ENCODE results near the gene PTGER1.

The PTGER1 gene

GRCh38 chr19:14502334-14503092, 27.4 kb upstream of the PTGER1 start:
- DNase-seq, result no peak
- no peak for ATAC-seq

- no peak for ATAC-seq
- no peak for DNase-seq
Measured at GRCh38 chr19:14497228-14497921, 22.2 kb upstream of the PTGER1 start.

GRCh38 chr19:14496834-14497227, 21.7 kb upstream of the PTGER1 start:
- ATAC-seq (no peak), DNase-seq (no peak)

- peak; percentile 87 for DNase-seq
- ATAC-seq, result peak; percentile 91
Measured at GRCh38 chr19:14496029-14496833, 21.1 kb upstream of the PTGER1 start, which contains the start of gene GIPC1. Gene GIPC1 (minus strand): TSS chr19:14496127. CDS start chr19:14482976, 13,151 bp downstream.

- no peak for DNase-seq
- no peak for ATAC-seq
Measured at GRCh38 chr19:14495672-14496028, 20.5 kb upstream of the PTGER1 start.

- no peak for ATAC-seq
- DNase-seq, result no peak
Measured at GRCh38 chr19:14494910-14495671, 19.9 kb upstream of the PTGER1 start.

- ATAC-seq, result no peak
- no peak for DNase-seq
Measured at GRCh38 chr19:14494411-14494810, 19.3 kb upstream of the PTGER1 start.

GRCh38 chr19:14492756-14493337, 17.7 kb upstream of the PTGER1 start:
- ATAC-seq (no peak), DNase-seq (no peak)

GRCh38 chr19:14487370-14488125, 12.4 kb upstream of the PTGER1 start:
- no peak for DNase-seq
- ATAC-seq, result no peak

- ATAC-seq (no peak), DNase-seq (no peak)
Measured at GRCh38 chr19:14482172-14482941, 7.2 kb upstream of the PTGER1 start.

GRCh38 chr19:14480700-14481079, 5.5 kb upstream of the PTGER1 start:
- ATAC-seq, result no peak
- DNase-seq, result no peak

- peak; percentile 39 for ATAC-seq
- DNase-seq, result peak; percentile 84
Measured at GRCh38 chr19:14479975-14480699, 5.0 kb upstream of the PTGER1 start.

- DNase-seq (no peak), ATAC-seq (no peak)
Measured at GRCh38 chr19:14479309-14479974, 4.3 kb upstream of the PTGER1 start.

- no peak for ATAC-seq
- no peak for DNase-seq
Measured at GRCh38 chr19:14478113-14478545, 3.0 kb upstream of the PTGER1 start.

GRCh38 chr19:14477418-14478112, 2.4 kb upstream of the PTGER1 start:
- DNase-seq, result no peak

GRCh38 chr19:14476673-14477401, 1.7 kb upstream of the PTGER1 start:
- ATAC-seq (no peak), DNase-seq (peak; percentile 31)

More at GRCh38 chr19:14477418-14478112, 2.4 kb upstream of the PTGER1 start:
- no peak for ATAC-seq

- ATAC-seq (no peak), DNase-seq (no peak)
Measured at GRCh38 chr19:14476327-14476672, 1.1 kb upstream of the PTGER1 start.

- no peak for DNase-seq
- ATAC-seq, result no peak
Measured at GRCh38 chr19:14474827-14475226, 327 bp downstream of the PTGER1 start.
